ENCODE data around the gene MBD1.
"Not testable (repeated sequence)": the region's sequence is repeated elsewhere in the genome, so short reads cannot be mapped to it uniquely, and the experiment has no call there.

The MBD1 gene

GRCh38 chr18:50268022-50268747, 13.1 kb downstream of the MBD1 start:
- peak; percentile 59 for DNase-seq (ENCODE audit: low read depth)
- peak; percentile 64 for TF ChIP-seq CTCF (conservative IDR thresholded peaks at IDR 0.05; ENCODE audit: low read length)
- peak overlapping the region; percentile 65 for H3K4me3 ChIP-seq (ENCODE audit: low read length)

- H3K4me3 ChIP-seq (ENCODE audit: low read length), result peak within 1 kb of the TSS; percentile 93
- TF ChIP-seq CTCF (conservative IDR thresholded peaks at IDR 0.05; ENCODE audit: low read length), result no peak
- peak; percentile 87 for DNase-seq (ENCODE audit: low read depth)
Observed at GRCh38 chr18:50266248-50266704, 15.0 kb downstream of the MBD1 start, which contains the start of gene CFAP53. Gene CFAP53 (minus strand): TSS chr18:50266495. CDS start chr18:50266404, 91 bp downstream.

GRCh38 chr18:50262977-50263376, 18.3 kb downstream of the MBD1 start:
- TF ChIP-seq CTCF (conservative IDR thresholded peaks at IDR 0.05; ENCODE audit: low read length), result no peak
- H3K4me3 ChIP-seq (ENCODE audit: low read length), result no peak overlapping the region
- DNase-seq (ENCODE audit: low read depth), result no peak

- no peak overlapping the region for H3K4me3 ChIP-seq (ENCODE audit: low read length)
Observed at GRCh38 chr18:50250935-50251334, 30.4 kb downstream of the MBD1 start.

GRCh38 chr18:50249576-50249975, 31.7 kb downstream of the MBD1 start:
- no peak overlapping the region for H3K4me3 ChIP-seq (ENCODE audit: low read length)
- TF ChIP-seq CTCF (conservative IDR thresholded peaks at IDR 0.05; ENCODE audit: low read length), result no peak
- no peak for DNase-seq (ENCODE audit: low read depth)

More at GRCh38 chr18:50250935-50251334, 30.4 kb downstream of the MBD1 start:
- no peak for DNase-seq (ENCODE audit: low read depth)
- TF ChIP-seq CTCF (conservative IDR thresholded peaks at IDR 0.05; ENCODE audit: low read length), result no peak

- DNase-seq (ENCODE audit: low read depth), result no peak
- TF ChIP-seq CTCF (conservative IDR thresholded peaks at IDR 0.05; ENCODE audit: low read length), result no peak
- no peak overlapping the region for H3K4me3 ChIP-seq (ENCODE audit: low read length)
Observed at GRCh38 chr18:50247561-50247960, 33.8 kb downstream of the MBD1 start.

GRCh38 chr18:50241768-50242167, 39.6 kb downstream of the MBD1 start:
- not testable (repeated sequence) for H3K4me3 ChIP-seq (ENCODE audit: low read length); DNase-seq (ENCODE audit: low read depth)

Data from AG10803 (cell line).